Neural crest cell (in vitro differentiated cells): ENCODE results near the gene RNF144B. TPM values are rescaled to one million over a fixed set of nuclear protein-coding genes. Genes with fewer than 3 reads are reported as not detected.

Experiments
- DNase-seq: peaks from one replicate; pipeline ENCODE4 v3.0.0; 2021; ENCODE audit warnings: low read depth, mixed read lengths, low spot score
- H3K27ac Mint-ChIP-seq: one replicate; pipeline ENCODE4 v1.8.0; 2021; ENCODE audit warnings: mild to moderate bottlenecking, mixed read lengths; ENCODE audit not compliant: unreplicated experiment
- H3K27me3 Mint-ChIP-seq: 2 replicates; pipeline ENCODE4 v1.8.0; 2021; ENCODE audit warnings: low read depth, mild to moderate bottlenecking, mixed read lengths
- H3K36me3 Mint-ChIP-seq: 2 replicates; pipeline ENCODE4 v1.8.0; 2021; ENCODE audit warnings: low read depth, mild to moderate bottlenecking, mixed read lengths
- H3K4me1 Mint-ChIP-seq: 2 replicates; pipeline ENCODE4 v1.8.0; 2021; ENCODE audit warnings: mixed read lengths
- H3K4me3 Mint-ChIP-seq: one replicate; pipeline ENCODE4 v1.8.0; 2021; ENCODE audit warnings: mild to moderate bottlenecking, mixed read lengths
- H3K9me3 Mint-ChIP-seq: 2 replicates; pipeline ENCODE4 v1.8.0; 2021; ENCODE audit warnings: mixed read lengths
- total RNA-seq: library from RNA; stranded (reverse); gene quantifications from 2 replicates; pipeline ENCODE4 v1.2.1, GENCODE V29; 2021
- TF ChIP-seq, protein P1 (sequence below): fragments of 200-600 bp; sonication (generic); conservative IDR thresholded peaks from 2 replicates; pipeline ENCODE4 v1.5.0; 2021; ENCODE audit warnings: antibody characterized with exemption, mild to moderate bottlenecking

RNF144B gene
- total RNA-seq, 1 donor from 2014 or later, result 0.23 TPM

DNA sequence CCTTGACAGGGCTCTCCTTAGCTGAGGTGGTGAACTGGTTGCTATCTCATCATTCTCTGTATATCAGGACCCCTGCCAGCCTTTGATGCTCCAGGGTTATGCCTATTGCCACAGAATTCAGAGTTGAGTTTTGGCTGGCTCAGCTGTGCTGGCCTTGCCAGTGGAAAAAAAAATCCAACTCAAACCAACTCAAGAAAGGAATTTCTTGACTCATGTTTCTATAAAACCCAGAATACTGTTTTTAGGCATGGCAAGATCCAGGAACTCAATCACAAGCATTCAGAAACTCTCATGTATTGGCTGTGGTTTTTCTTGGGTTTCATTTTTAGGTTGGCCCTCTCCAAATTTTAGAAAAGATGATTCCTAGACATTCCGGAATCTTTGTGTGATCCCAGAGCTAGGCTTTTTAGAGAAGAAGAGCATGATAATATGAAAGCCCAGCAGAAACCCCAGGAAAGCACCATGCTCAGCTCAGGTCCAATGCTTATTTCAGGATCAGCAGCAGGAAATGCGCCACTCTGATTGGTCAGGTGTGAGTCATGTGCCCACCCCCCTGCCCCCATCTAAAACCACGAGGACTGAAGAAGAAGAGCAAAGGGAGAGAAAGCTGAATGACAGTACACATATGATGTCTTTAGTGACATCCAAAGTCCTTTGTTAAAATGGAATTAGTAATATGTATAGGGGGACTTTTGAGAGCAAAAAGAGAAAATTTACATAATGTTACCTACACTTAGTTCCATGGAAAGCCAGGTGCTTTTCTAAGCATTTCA lies 122.9 kb downstream of the RNF144B start:
- Mint-ChIP-seq H3K27ac (no peak overlapping the region), H3K4me1 (peaks cover 19% of the 10 kb centered on the region), H3K4me3 (no peak overlapping the region), H3K9me3 (peaks cover 3% of the 10 kb centered on the region), H3K36me3 (no peaks in the 10 kb centered on the region), H3K27me3 (no peaks in the 10 kb centered on the region)
- TF ChIP-seq, protein P1, sequence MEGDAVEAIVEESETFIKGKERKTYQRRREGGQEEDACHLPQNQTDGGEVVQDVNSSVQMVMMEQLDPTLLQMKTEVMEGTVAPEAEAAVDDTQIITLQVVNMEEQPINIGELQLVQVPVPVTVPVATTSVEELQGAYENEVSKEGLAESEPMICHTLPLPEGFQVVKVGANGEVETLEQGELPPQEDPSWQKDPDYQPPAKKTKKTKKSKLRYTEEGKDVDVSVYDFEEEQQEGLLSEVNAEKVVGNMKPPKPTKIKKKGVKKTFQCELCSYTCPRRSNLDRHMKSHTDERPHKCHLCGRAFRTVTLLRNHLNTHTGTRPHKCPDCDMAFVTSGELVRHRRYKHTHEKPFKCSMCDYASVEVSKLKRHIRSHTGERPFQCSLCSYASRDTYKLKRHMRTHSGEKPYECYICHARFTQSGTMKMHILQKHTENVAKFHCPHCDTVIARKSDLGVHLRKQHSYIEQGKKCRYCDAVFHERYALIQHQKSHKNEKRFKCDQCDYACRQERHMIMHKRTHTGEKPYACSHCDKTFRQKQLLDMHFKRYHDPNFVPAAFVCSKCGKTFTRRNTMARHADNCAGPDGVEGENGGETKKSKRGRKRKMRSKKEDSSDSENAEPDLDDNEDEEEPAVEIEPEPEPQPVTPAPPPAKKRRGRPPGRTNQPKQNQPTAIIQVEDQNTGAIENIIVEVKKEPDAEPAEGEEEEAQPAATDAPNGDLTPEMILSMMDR, result no peak
- DNase-seq, result no peak

DNA sequence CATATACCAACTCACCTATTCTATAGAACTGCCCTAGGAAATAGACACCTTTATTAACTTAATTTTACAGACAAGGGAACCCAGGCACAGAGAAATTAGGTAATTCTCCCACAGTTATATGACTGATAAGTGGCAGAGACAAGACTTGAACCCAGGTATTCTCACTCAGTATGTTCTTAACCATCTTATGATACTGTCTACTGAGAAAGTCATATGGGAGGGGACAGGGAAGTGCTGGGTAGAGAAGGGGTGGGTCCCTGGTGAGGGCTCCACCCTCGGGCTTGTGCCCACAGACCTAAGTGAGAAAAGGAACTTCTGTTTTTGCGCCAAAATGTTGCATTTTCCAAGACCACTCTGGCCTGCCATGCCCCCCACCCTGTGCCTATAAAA lies 123.5 kb downstream of the RNF144B start:
- H3K27me3 Mint-ChIP-seq, result no peaks in the 10 kb centered on the region
- H3K9me3 Mint-ChIP-seq, result peaks cover 3% of the 10 kb centered on the region
- H3K4me3 Mint-ChIP-seq, result no peak overlapping the region
- TF ChIP-seq, protein P1, result no peak
- no peaks in the 10 kb centered on the region for H3K36me3 Mint-ChIP-seq
- H3K4me1 Mint-ChIP-seq, result peaks cover 23% of the 10 kb centered on the region
- H3K27ac Mint-ChIP-seq, result no peak overlapping the region
- DNase-seq, result no peak

DNA sequence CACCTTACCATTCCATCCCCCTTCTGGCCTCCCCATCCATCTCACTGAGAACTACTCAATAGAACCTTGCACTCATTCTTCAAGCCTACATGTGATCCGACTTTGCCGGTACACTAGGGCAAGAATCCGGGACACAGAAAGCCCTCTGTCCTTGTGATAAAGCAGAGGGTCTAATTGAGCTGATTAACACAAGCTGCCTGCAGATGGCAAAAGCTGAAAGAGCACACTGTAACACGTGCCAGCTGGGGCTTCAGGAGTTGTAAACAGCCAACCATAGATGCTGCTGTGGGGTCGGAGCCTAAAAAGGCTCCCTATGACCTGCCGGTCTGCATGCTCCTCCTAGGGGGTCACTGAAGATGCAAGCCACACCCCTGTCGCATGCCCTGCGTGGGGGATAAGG lies 124.1 kb downstream of the RNF144B start:
- TF ChIP-seq, protein P1, result no peak
- no peak overlapping the region for H3K4me3 Mint-ChIP-seq

DNA sequence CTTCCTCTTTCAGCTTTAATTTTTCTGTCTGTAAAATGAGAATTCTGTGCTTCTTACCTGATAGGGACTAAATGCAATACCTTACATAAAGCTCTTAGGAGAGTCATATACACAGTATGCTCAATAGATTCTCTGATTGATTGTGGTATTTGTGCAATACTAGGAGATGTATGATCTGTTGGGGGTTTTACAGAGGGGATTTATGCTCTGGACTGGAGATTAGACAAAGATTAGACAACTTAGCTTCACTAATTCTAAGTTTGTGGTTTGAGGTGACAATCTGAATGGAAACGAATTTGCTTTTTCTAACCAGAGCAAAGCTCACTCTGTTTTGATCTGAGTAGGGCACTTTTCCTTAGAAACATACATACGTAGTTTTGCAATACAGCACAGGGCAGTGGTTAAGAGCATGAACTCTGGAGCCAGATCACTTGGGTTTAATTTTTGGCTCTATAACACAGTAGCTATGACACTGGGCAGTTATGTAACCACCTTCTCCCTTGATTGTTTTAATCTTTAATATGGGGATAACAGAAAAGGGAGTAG lies 126.2 kb downstream of the RNF144B start:
- no peaks in the 10 kb centered on the region for H3K36me3 Mint-ChIP-seq
- H3K27ac Mint-ChIP-seq, result no peak overlapping the region
- TF ChIP-seq, protein P1, result no peak
- H3K9me3 Mint-ChIP-seq, result peaks cover 3% of the 10 kb centered on the region
- H3K4me3 Mint-ChIP-seq, result no peak overlapping the region
- H3K4me1 Mint-ChIP-seq, result peaks cover 18% of the 10 kb centered on the region
- no peak for DNase-seq
- H3K27me3 Mint-ChIP-seq, result no peaks in the 10 kb centered on the region

More for the DNA sequence above, 124.1 kb downstream of the RNF144B start:
- DNase-seq, result no peak
- Mint-ChIP-seq H3K27me3 (no peaks in the 10 kb centered on the region), H3K27ac (no peak overlapping the region), H3K36me3 (no peaks in the 10 kb centered on the region), H3K4me1 (peaks cover 23% of the 10 kb centered on the region), H3K9me3 (peaks cover 3% of the 10 kb centered on the region)

DNA sequence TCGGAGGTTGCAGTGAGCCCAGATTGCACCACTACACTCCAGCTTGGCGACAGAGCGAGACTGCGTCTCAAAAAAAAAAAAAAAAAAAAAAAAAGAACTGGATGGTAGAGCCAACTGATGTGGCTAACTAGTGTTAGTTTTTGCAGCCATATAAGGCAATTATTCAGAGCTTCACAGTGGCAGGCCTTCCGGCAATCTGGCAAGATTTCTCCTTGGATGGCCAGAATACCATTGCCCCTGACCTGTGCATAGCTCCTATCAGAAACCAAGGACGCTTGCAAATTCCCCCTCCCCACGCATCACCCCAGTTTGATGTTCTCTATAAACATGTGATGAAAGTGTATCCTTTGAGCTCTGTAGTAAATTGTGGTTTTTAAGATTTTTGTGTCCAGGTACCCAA lies 127.0 kb downstream of the RNF144B start:
- Mint-ChIP-seq H3K9me3 (peaks cover 5% of the 10 kb centered on the region), H3K4me3 (no peak overlapping the region), H3K4me1 (peaks cover 18% of the 10 kb centered on the region), H3K27me3 (no peaks in the 10 kb centered on the region), H3K27ac (no peak overlapping the region), H3K36me3 (no peaks in the 10 kb centered on the region)
- TF ChIP-seq, protein P1, result no peak
- no peak for DNase-seq
